HepG2 (cell line): ENCODE data around the gene ZNF554. TPM values are rescaled to one million over a fixed set of nuclear protein-coding genes. Genes with fewer than 3 reads are reported as not detected.

Source experiments
- ARNT ChIP-seq: fragments of 450-650 bp; IDR thresholded peaks from 2 replicates; pipeline ENCODE4 v1.6.1; 2017
- ATAD3A ChIP-seq: sonication (generic); formaldehyde crosslinking; IDR thresholded peaks from 2 replicates; pipeline ENCODE4 v1.4.0; 2020; ENCODE audit warnings: missing genetic modification reagents
- CEBPB ChIP-seq: IDR thresholded peaks from 2 replicates; pipeline ENCODE4 v1.6.1; 2011; ENCODE audit warnings: low read depth, low read length, improper control_type of control experiment, borderline replicate concordance
- FOXK2 ChIP-seq: fragments of 450-650 bp; IDR thresholded peaks from 2 replicates; pipeline ENCODE4 v1.6.1; 2016
- HOMEZ ChIP-seq: IDR thresholded peaks from 2 replicates; pipeline ENCODE4 v1.6.1; 2016; ENCODE audit warnings: low read depth
- HOXD1 ChIP-seq: sonication (generic); formaldehyde crosslinking; IDR thresholded peaks from 2 replicates; pipeline ENCODE4 v1.5.0; 2020; ENCODE audit warnings: missing genetic modification reagents
- KLF12 ChIP-seq: sonication (generic); formaldehyde crosslinking; IDR thresholded peaks from 2 replicates; pipeline ENCODE4 v1.4.0; 2020; ENCODE audit warnings: missing genetic modification reagents, borderline replicate concordance
- MXD1 ChIP-seq: sonication (generic); formaldehyde crosslinking; IDR thresholded peaks from 2 replicates; pipeline ENCODE4 v1.4.0; 2020; ENCODE audit warnings: mild to moderate bottlenecking, missing genetic modification reagents
- NFYC ChIP-seq: IDR thresholded peaks from 2 replicates; pipeline ENCODE4 v1.6.1; 2016; ENCODE audit warnings: missing genetic modification reagents, missing compliant biosample characterization
- PATZ1 ChIP-seq: sonication (generic); formaldehyde crosslinking; IDR thresholded peaks from 2 replicates; pipeline ENCODE4 v1.4.0; 2020; ENCODE audit warnings: missing genetic modification reagents
- PAWR ChIP-seq: sonication (generic); formaldehyde crosslinking; IDR thresholded peaks from 2 replicates; pipeline ENCODE4 v1.4.0; 2020; ENCODE audit warnings: missing genetic modification reagents, mild to moderate bottlenecking, borderline replicate concordance
- POGK ChIP-seq: sonication (generic); formaldehyde crosslinking; conservative IDR thresholded peaks from 2 replicates; pipeline ENCODE4 v1.8.0; 2022; ENCODE audit warnings: mild to moderate bottlenecking, moderate library complexity, missing genetic modification reagents
- PRMT3 ChIP-seq: sonication (generic); formaldehyde crosslinking; IDR thresholded peaks from 2 replicates; pipeline ENCODE4 v1.8.1; 2022; ENCODE audit warnings: low read depth, mild to moderate bottlenecking, moderate library complexity, missing genetic modification reagents, borderline replicate concordance
- TP53 ChIP-seq: sonication (generic); formaldehyde crosslinking; conservative IDR thresholded peaks from 2 replicates; pipeline ENCODE4 v1.4.0; 2020; ENCODE audit warnings: missing genetic modification reagents
- ZNF234 ChIP-seq: sonication (generic); formaldehyde crosslinking; conservative IDR thresholded peaks from 2 replicates; pipeline ENCODE4 v1.5.1; 2020; ENCODE audit warnings: mild to moderate bottlenecking, missing genetic modification reagents
- ZNF549 ChIP-seq: sonication (generic); formaldehyde crosslinking; IDR thresholded peaks from 2 replicates; pipeline ENCODE4 v1.5.0; 2020; ENCODE audit warnings: missing genetic modification reagents
- ZNF556 ChIP-seq: sonication (generic); formaldehyde crosslinking; IDR thresholded peaks from 2 replicates; pipeline ENCODE4 v1.4.0; 2020; ENCODE audit warnings: mild to moderate bottlenecking, missing genetic modification reagents, borderline replicate concordance
- ZNF562 ChIP-seq: sonication (generic); formaldehyde crosslinking; IDR thresholded peaks from 2 replicates; pipeline ENCODE4 v1.8.0; 2022; ENCODE audit warnings: missing genetic modification reagents, borderline replicate concordance
- ZNF605 ChIP-seq: sonication (generic); formaldehyde crosslinking; IDR thresholded peaks from 2 replicates; pipeline ENCODE4 v1.8.0; 2022; ENCODE audit warnings: mild to moderate bottlenecking, missing genetic modification reagents
- ZNF746 ChIP-seq: sonication (generic); formaldehyde crosslinking; IDR thresholded peaks from 2 replicates; pipeline ENCODE4 v1.8.0; 2022; ENCODE audit warnings: mild to moderate bottlenecking, missing genetic modification reagents
- ZNF766 ChIP-seq: sonication (generic); formaldehyde crosslinking; IDR thresholded peaks from 2 replicates; pipeline ENCODE4 v1.5.0; 2020; ENCODE audit warnings: missing genetic modification reagents, borderline replicate concordance
- polyA plus RNA-seq, 8 experiments: library from polyadenylated mRNA; depleted of rRNA in 3 of 8; stranded (reverse) in 7 of 8; unstranded in 1 of 8; fragments of >200 nt; fragmentation: Illumina TruSeq in 4 of 8; extraction: Trizol in 4 of 8; gene quantifications; 2 replicates each; pipeline versions ENCODE4 v1.2.1 to v1.2.3, GENCODE V29; 2011 to 2016; ENCODE audit warnings: low read depth in 4 of 8, missing spikeins in 1 of 8, mixed read lengths in 1 of 8; ENCODE audit not compliant: insufficient read depth in 1 of 8
- total RNA-seq, 5 experiments: library from RNA; depleted of rRNA; stranded (reverse); fragments of >200 nt; fragmentation: Illumina TruSeq; extraction: Trizol; gene quantifications; 2 replicates each; pipeline ENCODE4 v1.2.3, GENCODE V29; 2016; ENCODE audit warnings: low read depth in 1 of 5
- TF ChIP-seq, protein P1 (sequence below): IDR thresholded peaks from 2 replicates; pipeline ENCODE4 v1.6.1; 2016; ENCODE audit warnings: low read depth, borderline replicate concordance
- TF ChIP-seq, protein P2 (sequence below): sonication (generic); formaldehyde crosslinking; IDR thresholded peaks from 2 replicates; pipeline ENCODE4 v1.5.0; 2020; ENCODE audit warnings: mild to moderate bottlenecking, missing genetic modification reagents

The ZNF554 gene
- total and polyA plus RNA-seq, 2 of the 13 experiments (the other 11 are each of a cell fraction or from before 2014, with no cell fraction given) = 2.2 to 2.7 TPM

DNA sequence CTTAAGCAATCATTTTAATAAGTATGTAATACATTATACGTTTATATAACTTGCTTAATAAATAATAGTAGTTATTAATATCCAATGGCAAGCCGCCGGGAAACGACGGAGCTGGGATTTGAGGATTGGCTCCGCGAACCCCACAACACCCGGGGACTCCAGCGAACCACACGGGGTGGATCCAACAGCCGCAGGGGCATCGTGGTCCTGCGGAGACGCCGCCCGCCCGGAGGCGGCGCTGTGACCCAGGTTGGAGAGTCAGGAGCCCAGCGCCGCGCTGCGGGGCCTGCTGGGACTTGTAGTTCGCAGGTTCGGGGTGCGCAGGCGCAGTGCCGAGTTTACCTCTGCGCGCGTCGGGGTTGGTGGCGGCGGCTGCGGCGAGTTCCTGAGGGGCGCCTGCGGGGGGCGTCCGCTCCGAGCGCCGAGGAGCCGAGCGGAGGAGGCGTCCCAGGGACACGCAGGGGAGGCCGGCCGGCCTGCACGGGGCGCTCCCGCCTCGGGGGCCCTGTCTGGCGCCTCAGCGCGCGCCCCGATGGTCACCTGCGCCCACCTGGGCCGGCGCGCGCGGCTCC is at the start of gene ZNF554 (continued):
- TF ChIP-seq PAWR (CRISPR knock-in tag) (no peak), POGK (CRISPR knock-in tag) (peak; percentile 92), ATAD3A (CRISPR knock-in tag) (no peak), FOXK2 (no peak), TP53 (no peak), ZNF605 (CRISPR knock-in tag) (peak; percentile 74), ZNF549 (CRISPR knock-in tag) (no peak), MXD1 (no peak), ZNF746 (CRISPR knock-in tag) (0 out of 2 replicates have a peak, but pooled peaks have one; percentile 59), NFYC (CRISPR knock-in tag) (peak; percentile 64; the same call in 1 of the 2 replicates), ZNF556 (CRISPR knock-in tag) (peak; percentile 88; the same call in 1 of the 2 replicates), ZNF234 (CRISPR knock-in tag) (no peak), KLF12 (CRISPR knock-in tag) (peak; percentile 30; the same call in 1 of the 2 replicates), ARNT (no peak), PRMT3 (CRISPR knock-in tag) (no peak), HOXD1 (CRISPR knock-in tag) (no peak), HOMEZ (CRISPR knock-in tag) (0 out of 2 replicates have a peak, but pooled peaks have one; percentile 23), PATZ1 (CRISPR knock-in tag) (peak; percentile 51), ZNF562 (CRISPR knock-in tag) (no peak), CEBPB (no peak), ZNF766 (no peak)
- TF ChIP-seq, protein P1, sequence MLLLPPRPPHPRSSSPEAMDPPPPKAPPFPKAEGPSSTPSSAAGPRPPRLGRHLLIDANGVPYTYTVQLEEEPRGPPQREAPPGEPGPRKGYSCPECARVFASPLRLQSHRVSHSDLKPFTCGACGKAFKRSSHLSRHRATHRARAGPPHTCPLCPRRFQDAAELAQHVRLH = peak; percentile 72; the same call in 1 of the 2 replicates
- TF ChIP-seq, protein P2, sequence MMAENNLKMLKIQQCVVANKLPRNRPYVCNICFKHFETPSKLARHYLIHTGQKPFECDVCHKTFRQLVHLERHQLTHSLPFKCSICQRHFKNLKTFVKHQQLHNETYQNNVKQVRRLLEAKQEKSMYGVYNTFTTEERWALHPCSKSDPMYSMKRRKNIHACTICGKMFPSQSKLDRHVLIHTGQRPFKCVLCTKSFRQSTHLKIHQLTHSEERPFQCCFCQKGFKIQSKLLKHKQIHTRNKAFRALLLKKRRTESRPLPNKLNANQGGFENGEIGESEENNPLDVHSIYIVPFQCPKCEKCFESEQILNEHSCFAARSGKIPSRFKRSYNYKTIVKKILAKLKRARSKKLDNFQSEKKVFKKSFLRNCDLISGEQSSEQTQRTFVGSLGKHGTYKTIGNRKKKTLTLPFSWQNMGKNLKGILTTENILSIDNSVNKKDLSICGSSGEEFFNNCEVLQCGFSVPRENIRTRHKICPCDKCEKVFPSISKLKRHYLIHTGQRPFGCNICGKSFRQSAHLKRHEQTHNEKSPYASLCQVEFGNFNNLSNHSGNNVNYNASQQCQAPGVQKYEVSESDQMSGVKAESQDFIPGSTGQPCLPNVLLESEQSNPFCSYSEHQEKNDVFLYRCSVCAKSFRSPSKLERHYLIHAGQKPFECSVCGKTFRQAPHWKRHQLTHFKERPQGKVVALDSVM (CRISPR knock-in tag) = peak; percentile 82
